ENCODE measurements around the gene MIER3. TPM values are rescaled to one million over a fixed set of nuclear protein-coding genes. Genes with fewer than 3 reads are reported as not detected.
"Not testable (repeated sequence)": the region's sequence is repeated elsewhere in the genome, so short reads cannot be mapped to it uniquely, and the experiment has no call there.

The MIER3 gene
- polyA plus RNA-seq, 2 donors, result 4.0 to 4.1 TPM

DNA sequence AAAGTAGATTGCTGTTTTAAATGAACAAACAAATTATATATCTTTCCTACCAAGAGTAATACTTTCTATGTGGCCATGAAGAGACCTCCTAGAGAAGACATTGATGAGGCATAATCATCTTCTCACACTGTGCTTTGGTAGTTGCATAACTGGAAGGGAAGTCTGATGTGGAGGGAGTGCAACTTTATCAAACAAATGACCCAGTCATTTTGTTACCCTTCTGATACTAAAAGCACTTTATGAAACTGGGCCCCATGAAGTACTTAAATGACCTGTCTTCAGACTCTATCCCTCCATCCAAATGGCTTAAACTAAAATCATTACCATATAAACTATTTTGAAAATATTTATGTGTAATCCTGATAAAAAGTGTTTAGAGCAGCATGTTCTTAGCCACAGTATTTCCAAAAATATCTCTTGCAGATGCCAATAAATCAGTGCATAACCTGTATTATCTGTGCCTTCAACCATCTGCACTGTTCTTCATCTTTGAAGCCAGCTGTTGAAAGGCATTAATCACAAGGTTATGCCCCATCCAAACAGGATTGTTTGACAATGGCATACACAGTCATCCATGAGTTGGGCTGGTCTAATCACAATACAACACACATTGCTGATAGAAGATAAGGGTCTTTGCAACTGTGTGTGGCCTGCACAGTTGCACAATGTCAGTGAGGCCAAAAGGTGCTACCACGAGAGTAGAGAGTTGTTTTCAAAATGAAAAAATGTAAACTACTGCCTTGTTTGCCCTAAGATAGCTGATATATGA is 31.9 kb upstream of the MIER3 start:
- Histone ChIP-seq H3K4me1 (ENCODE audit: control insufficient read depth in 2 of 2, insufficient read depth in 2 of 2, low read length in 1 of 2) (no peaks in the 10 kb centered on the region), H3K4me3 (ENCODE audit: low read depth in 1 of 2, low read length in 2 of 2) (no peak overlapping the region), H3K36me3 (ENCODE audit: control insufficient read depth in 2 of 2, insufficient read depth in 2 of 2, low read length in 1 of 2) (no peaks in the 10 kb centered on the region), H3K27ac (ENCODE audit: low read depth in 2 of 2, low read length in 1 of 2) (no peak overlapping the region), H3K9me3 (ENCODE audit: control insufficient read depth in 2 of 2, insufficient read depth in 1 of 2, low read depth in 1 of 2, low read length in 1 of 2) (no peaks in the 10 kb centered on the region), H3K27me3 (ENCODE audit: control insufficient read depth in 1 of 2, insufficient read depth in 2 of 2, low read length in 2 of 2) (no peaks in the 10 kb centered on the region)
- WGBS, 2 donors, result 62 to 66% methylated on average over 1 of the region's 1 CpG

DNA sequence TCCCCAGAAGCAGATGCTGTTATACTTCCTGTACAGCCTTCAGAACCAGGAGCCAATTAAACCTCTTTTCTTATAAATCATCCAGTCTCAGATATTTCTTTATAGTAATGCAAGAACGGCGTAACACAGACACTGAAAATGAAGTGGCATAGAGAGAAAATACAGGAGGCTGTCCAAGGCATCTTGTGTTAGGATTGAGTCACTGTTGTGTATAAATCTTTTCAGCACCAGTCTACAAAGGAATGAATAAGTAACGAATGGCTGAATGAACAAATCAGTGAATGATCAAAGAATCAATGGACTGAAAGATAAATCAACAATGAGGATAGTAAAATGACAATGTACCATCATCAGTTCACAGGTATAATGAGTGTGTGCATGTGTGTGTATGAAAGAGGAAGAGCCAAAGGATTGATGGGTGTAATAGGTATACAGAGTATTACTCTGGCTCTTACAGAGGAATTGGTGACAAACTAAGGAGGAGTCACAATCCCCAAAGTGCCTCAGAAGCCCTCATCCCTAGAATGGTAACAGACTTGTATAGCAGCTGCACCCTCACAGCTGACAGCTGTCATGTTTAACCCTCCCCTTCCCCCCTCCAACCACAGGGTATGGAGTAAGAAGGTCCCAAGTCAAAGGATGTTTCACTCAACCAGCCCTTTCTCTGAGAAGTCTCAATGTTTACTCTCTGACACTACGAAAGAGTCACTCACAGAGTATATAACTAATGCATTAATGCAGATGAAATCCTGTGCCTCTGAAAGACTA is 29.8 kb upstream of the MIER3 start:
- Histone ChIP-seq H3K27me3 (ENCODE audit: control insufficient read depth in 1 of 2, insufficient read depth in 2 of 2, low read length in 2 of 2) (no peaks in the 10 kb centered on the region), H3K36me3 (ENCODE audit: control insufficient read depth in 2 of 2, insufficient read depth in 2 of 2, low read length in 1 of 2) (no peaks in the 10 kb centered on the region), H3K4me3 (ENCODE audit: low read depth in 1 of 2, low read length in 2 of 2) (no peak overlapping the region), H3K4me1 (ENCODE audit: control insufficient read depth in 2 of 2, insufficient read depth in 2 of 2, low read length in 1 of 2) (no peaks in the 10 kb centered on the region), H3K27ac (ENCODE audit: low read depth in 2 of 2, low read length in 1 of 2) (no peak overlapping the region), H3K9me3 (ENCODE audit: control insufficient read depth in 2 of 2, insufficient read depth in 1 of 2, low read depth in 1 of 2, low read length in 1 of 2) (no peaks in the 10 kb centered on the region)
- WGBS, 2 donors, result 75 to 88% methylated on average over 4 of the region's 4 CpGs

DNA sequence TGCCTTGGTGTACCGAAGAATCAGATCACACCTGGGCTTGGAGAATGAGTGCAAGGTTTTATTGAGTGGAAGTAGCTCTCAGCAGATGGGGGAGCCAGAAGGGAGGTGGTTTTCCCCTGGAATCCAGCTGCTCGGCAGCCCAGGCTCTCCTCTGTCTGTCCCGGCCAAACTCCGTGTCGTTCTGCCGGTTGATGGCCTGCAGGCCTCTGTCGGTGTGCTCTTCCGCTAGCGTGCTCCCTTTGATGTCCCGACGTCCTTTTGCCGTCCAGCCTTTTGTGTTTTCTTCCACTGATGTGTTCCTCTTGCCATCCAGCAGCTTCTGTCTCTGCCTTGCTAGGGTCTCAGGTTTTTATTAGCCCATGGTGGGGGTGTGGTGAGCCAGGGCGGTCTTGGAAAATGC is 28.0 kb upstream of the MIER3 start:
- H3K36me3 ChIP-seq (ENCODE audit: control insufficient read depth in 2 of 2, insufficient read depth in 2 of 2, low read length in 1 of 2), result no peaks in the 10 kb centered on the region
- H3K9me3 ChIP-seq (ENCODE audit: control insufficient read depth in 2 of 2, insufficient read depth in 1 of 2, low read depth in 1 of 2, low read length in 1 of 2), result no peaks in the 10 kb centered on the region
- H3K4me1 ChIP-seq (ENCODE audit: control insufficient read depth in 2 of 2, insufficient read depth in 2 of 2, low read length in 1 of 2), result no peaks in the 10 kb centered on the region
- H3K27ac ChIP-seq (ENCODE audit: low read depth in 2 of 2, low read length in 1 of 2), result no peak overlapping the region
- WGBS, 2 donors, result 86 to 93% methylated on average over 13 of the region's 13 CpGs
- H3K27me3 ChIP-seq (ENCODE audit: control insufficient read depth in 1 of 2, insufficient read depth in 2 of 2, low read length in 2 of 2), result no peaks in the 10 kb centered on the region
- no peak overlapping the region for H3K4me3 ChIP-seq (ENCODE audit: low read depth in 1 of 2, low read length in 2 of 2)

DNA sequence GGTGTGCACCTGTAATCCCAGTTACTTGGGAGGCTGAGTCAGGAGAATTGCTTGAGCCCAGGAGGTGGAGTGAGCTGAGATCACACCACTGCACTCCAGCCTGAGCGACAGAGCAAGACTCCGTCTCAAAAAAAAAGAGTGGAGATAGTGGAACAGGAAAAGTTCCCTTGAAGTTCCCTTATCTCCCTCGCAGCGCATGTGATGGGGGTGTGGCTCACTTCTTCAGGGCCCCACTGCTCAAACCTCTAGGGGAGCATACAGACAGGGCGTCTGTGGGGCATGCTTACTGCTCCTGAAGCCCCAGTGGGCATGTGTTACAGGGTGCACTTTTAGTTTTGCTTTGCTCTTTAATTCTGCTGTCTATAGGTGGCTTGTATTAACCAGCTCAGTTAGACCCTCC is 27.6 kb upstream of the MIER3 start:
- H3K4me1 ChIP-seq (ENCODE audit: control insufficient read depth in 2 of 2, insufficient read depth in 2 of 2, low read length in 1 of 2); H3K27me3 ChIP-seq (ENCODE audit: control insufficient read depth in 1 of 2, insufficient read depth in 2 of 2, low read length in 2 of 2); H3K9me3 ChIP-seq (ENCODE audit: control insufficient read depth in 2 of 2, insufficient read depth in 1 of 2, low read depth in 1 of 2, low read length in 1 of 2); H3K27ac ChIP-seq (ENCODE audit: low read depth in 2 of 2, low read length in 1 of 2); H3K36me3 ChIP-seq (ENCODE audit: control insufficient read depth in 2 of 2, insufficient read depth in 2 of 2, low read length in 1 of 2); H3K4me3 ChIP-seq (ENCODE audit: low read depth in 1 of 2, low read length in 2 of 2): not testable (repeated sequence)
- WGBS, 2 donors, result 61 to 85% methylated on average over 4 to 5 of the region's 5 CpGs

DNA sequence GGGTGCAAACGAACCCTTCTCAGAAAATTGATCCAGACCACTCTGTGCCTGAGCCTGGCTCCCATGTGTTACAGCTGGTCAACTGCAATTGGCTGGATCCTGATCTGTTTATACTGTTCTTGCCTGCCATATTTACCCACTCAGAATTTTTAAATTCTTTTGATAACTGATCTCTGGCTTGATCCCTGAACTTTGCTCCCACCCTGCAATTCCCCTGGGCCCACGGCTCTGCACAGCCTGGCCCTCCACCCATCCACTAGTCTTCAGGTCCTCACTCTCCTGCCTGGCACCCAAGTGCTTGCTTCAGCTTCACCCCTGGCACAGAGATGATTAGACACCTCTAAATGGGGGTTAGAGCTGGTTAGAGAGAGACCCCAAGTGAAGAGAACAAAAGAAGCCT is 25.9 kb upstream of the MIER3 start:
- Histone ChIP-seq H3K4me1 (ENCODE audit: control insufficient read depth in 2 of 2, insufficient read depth in 2 of 2, low read length in 1 of 2) (no peaks in the 10 kb centered on the region), H3K27me3 (ENCODE audit: control insufficient read depth in 1 of 2, insufficient read depth in 2 of 2, low read length in 2 of 2) (no peaks in the 10 kb centered on the region), H3K36me3 (ENCODE audit: control insufficient read depth in 2 of 2, insufficient read depth in 2 of 2, low read length in 1 of 2) (no peaks in the 10 kb centered on the region), H3K27ac (ENCODE audit: low read depth in 2 of 2, low read length in 1 of 2) (no peak overlapping the region), H3K4me3 (ENCODE audit: low read depth in 1 of 2, low read length in 2 of 2) (no peak overlapping the region), H3K9me3 (ENCODE audit: control insufficient read depth in 2 of 2, insufficient read depth in 1 of 2, low read depth in 1 of 2, low read length in 1 of 2) (no peaks in the 10 kb centered on the region)
- WGBS, 2 donors, result 34 to 59% methylated on average over 2 of the region's 2 CpGs

DNA sequence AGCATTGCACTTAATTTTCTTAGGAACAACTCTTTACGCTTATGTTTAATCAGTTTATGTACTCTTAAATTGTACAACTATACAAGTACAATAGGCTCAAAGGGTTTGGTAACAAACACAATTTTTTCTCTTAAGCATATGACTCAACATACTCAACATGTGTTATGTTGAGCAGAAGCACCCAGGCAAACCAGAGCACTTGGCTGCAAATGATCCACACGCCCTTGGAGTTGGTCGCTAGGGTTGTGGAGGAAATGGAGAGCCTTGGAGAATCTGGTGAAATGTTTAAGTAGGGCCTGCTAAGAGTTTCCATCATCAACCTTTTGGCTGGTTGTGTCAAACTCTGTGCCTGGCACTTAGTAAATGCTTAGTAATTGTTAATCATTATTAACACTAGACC is 25.1 kb upstream of the MIER3 start:
- 93 to 95% methylated on average over 3 of the region's 3 CpGs for WGBS, 2 donors
- H3K4me3 ChIP-seq (ENCODE audit: low read depth in 1 of 2, low read length in 2 of 2), result no peak overlapping the region
- H3K36me3 ChIP-seq (ENCODE audit: control insufficient read depth in 2 of 2, insufficient read depth in 2 of 2, low read length in 1 of 2), result no peaks in the 10 kb centered on the region
- H3K27ac ChIP-seq (ENCODE audit: low read depth in 2 of 2, low read length in 1 of 2), result no peak overlapping the region
- H3K9me3 ChIP-seq (ENCODE audit: control insufficient read depth in 2 of 2, insufficient read depth in 1 of 2, low read depth in 1 of 2, low read length in 1 of 2), result no peaks in the 10 kb centered on the region
- H3K4me1 ChIP-seq (ENCODE audit: control insufficient read depth in 2 of 2, insufficient read depth in 2 of 2, low read length in 1 of 2), result no peaks in the 10 kb centered on the region
- H3K27me3 ChIP-seq (ENCODE audit: control insufficient read depth in 1 of 2, insufficient read depth in 2 of 2, low read length in 2 of 2), result no peaks in the 10 kb centered on the region

DNA sequence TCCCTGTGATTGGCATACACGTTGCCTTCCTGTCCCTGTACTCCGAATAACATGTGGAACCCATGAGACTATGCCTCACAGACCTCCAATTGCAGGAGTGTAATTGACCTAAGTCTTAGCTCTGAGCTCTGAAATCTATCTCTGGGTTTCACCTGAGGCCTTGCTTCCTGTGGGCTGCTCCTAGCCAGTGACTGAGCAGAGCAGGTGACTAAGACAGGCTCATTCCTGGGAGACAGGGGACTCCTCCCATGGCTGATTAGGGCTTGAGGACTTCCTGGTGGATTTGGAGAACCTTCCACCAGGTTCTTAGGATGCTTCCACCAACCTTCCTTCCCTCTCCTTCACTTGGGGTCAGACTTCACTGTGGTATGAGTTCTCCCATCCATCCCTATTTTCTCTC is 22.3 kb upstream of the MIER3 start:
- WGBS, 2 donors, result 75 to 80% methylated on average over 2 of the region's 2 CpGs
- no peak overlapping the region for H3K4me3 ChIP-seq (ENCODE audit: low read depth in 1 of 2, low read length in 2 of 2)
- no peak overlapping the region for H3K27ac ChIP-seq (ENCODE audit: low read depth in 2 of 2, low read length in 1 of 2)
- H3K9me3 ChIP-seq (ENCODE audit: control insufficient read depth in 2 of 2, insufficient read depth in 1 of 2, low read depth in 1 of 2, low read length in 1 of 2), result no peaks in the 10 kb centered on the region
- no peaks in the 10 kb centered on the region for H3K36me3 ChIP-seq (ENCODE audit: control insufficient read depth in 2 of 2, insufficient read depth in 2 of 2, low read length in 1 of 2)
- no peaks in the 10 kb centered on the region for H3K27me3 ChIP-seq (ENCODE audit: control insufficient read depth in 1 of 2, insufficient read depth in 2 of 2, low read length in 2 of 2)
- no peaks in the 10 kb centered on the region for H3K4me1 ChIP-seq (ENCODE audit: control insufficient read depth in 2 of 2, insufficient read depth in 2 of 2, low read length in 1 of 2)

DNA sequence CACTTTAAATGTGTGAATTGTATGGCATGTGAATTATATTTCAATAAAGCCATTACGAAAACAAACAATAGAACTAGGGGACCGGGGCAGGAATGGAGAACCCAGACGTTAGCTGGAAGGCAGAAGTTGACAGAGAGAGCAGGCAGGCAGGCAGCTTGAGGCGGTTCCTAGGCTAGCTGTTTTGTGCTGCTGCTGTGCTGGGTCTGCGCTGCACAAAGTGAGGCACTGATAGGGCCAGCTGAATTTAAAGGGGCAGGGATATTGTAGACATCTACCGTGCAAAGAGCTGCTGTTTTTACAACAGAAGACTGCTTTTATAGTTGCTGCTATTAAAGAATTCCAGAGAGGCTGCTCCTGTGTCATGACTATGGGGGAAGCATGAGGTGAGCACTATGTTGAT is 21.6 kb upstream of the MIER3 start:
- WGBS, 2 donors, result 55 to 57% methylated on average over 6 of the region's 6 CpGs

DNA sequence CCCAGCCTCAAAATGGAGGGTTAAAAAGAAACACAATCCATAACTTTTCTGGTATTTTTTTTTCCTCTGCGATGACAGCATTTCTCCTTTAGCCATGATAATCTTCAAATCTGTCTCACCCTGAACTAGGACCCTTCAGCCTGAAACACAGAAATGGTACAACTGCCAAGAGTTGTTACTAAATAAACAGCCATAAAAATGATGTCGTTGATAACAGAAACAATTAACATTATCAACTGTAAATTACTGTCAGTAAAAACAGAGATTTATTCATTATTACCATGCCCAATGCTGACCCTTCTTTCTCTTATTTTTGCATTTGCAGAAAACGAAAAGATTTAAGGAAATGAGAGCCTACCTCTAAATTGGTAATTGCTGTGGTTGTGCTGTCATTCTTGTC is 19.4 kb upstream of the MIER3 start:
- Histone ChIP-seq H3K4me1 (ENCODE audit: control insufficient read depth in 2 of 2, insufficient read depth in 2 of 2, low read length in 1 of 2) (no peaks in the 10 kb centered on the region), H3K9me3 (ENCODE audit: control insufficient read depth in 2 of 2, insufficient read depth in 1 of 2, low read depth in 1 of 2, low read length in 1 of 2) (no peaks in the 10 kb centered on the region), H3K4me3 (ENCODE audit: low read depth in 1 of 2, low read length in 2 of 2) (no peak overlapping the region), H3K27me3 (ENCODE audit: control insufficient read depth in 1 of 2, insufficient read depth in 2 of 2, low read length in 2 of 2) (no peaks in the 10 kb centered on the region), H3K27ac (ENCODE audit: low read depth in 2 of 2, low read length in 1 of 2) (no peak overlapping the region), H3K36me3 (ENCODE audit: control insufficient read depth in 2 of 2, insufficient read depth in 2 of 2, low read length in 1 of 2) (no peaks in the 10 kb centered on the region)
- WGBS, 2 donors, result 42 to 46% methylated on average over 3 of the region's 3 CpGs

More for the DNA sequence above, 21.6 kb upstream of the MIER3 start:
- Histone ChIP-seq H3K27me3 (ENCODE audit: control insufficient read depth in 1 of 2, insufficient read depth in 2 of 2, low read length in 2 of 2) (no peaks in the 10 kb centered on the region), H3K27ac (ENCODE audit: low read depth in 2 of 2, low read length in 1 of 2) (no peak overlapping the region), H3K9me3 (ENCODE audit: control insufficient read depth in 2 of 2, insufficient read depth in 1 of 2, low read depth in 1 of 2, low read length in 1 of 2) (no peaks in the 10 kb centered on the region), H3K4me3 (ENCODE audit: low read depth in 1 of 2, low read length in 2 of 2) (no peak overlapping the region), H3K4me1 (ENCODE audit: control insufficient read depth in 2 of 2, insufficient read depth in 2 of 2, low read length in 1 of 2) (no peaks in the 10 kb centered on the region), H3K36me3 (ENCODE audit: control insufficient read depth in 2 of 2, insufficient read depth in 2 of 2, low read length in 1 of 2) (no peaks in the 10 kb centered on the region)

DNA sequence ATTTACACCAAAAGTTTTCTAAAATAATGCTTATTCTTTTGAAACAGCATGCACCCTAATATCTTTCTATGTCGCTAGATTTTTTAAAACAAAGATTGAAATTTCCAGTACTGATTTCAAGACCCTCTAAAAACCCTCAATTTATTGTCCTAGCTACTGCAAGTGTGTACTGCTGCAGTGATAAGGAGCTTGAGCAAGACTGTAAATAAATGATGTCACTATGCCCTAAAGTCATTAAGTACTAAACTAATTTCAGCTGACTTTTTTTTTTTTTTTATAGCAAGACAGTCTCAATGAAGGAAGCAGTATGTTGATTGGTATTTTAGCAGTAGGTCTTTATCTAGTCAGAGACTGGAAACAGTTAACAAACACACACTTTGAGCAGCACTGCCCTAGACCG is 12.2 kb upstream of the MIER3 start:
- Histone ChIP-seq H3K4me3 (ENCODE audit: low read depth in 1 of 2, low read length in 2 of 2) (no peak overlapping the region), H3K36me3 (ENCODE audit: control insufficient read depth in 2 of 2, insufficient read depth in 2 of 2, low read length in 1 of 2) (no peaks in the 10 kb centered on the region), H3K4me1 (ENCODE audit: control insufficient read depth in 2 of 2, insufficient read depth in 2 of 2, low read length in 1 of 2) (no peaks in the 10 kb centered on the region), H3K27ac (ENCODE audit: low read depth in 2 of 2, low read length in 1 of 2) (no peak overlapping the region), H3K9me3 (ENCODE audit: control insufficient read depth in 2 of 2, insufficient read depth in 1 of 2, low read depth in 1 of 2, low read length in 1 of 2) (no peaks in the 10 kb centered on the region), H3K27me3 (ENCODE audit: control insufficient read depth in 1 of 2, insufficient read depth in 2 of 2, low read length in 2 of 2) (peaks cover 0 to 7% of the 10 kb centered on the region in 2 donors)
- WGBS, 2 donors, result 78 to 84% methylated on average over 2 of the region's 2 CpGs

Measured in esophagus (tissue), 2 donors.